ENCODE results near the gene OR2B6.

The OR2B6 gene

GRCh38 chr6:28000351-28001045, 43.5 kb downstream of the OR2B6 start:
- DNase-seq (ENCODE audit: low spot score), result no peak

GRCh38 chr6:28001351-28001750, 44.3 kb downstream of the OR2B6 start:
- no peak for DNase-seq (ENCODE audit: low spot score)

- DNase-seq (ENCODE audit: low spot score), result no peak
Measured at GRCh38 chr6:28001751-28002150, 44.7 kb downstream of the OR2B6 start.

GRCh38 chr6:28002161-28002560, 45.1 kb downstream of the OR2B6 start:
- DNase-seq (ENCODE audit: low spot score), result no peak

- no peak for DNase-seq (ENCODE audit: low spot score)
Measured at GRCh38 chr6:28003059-28003458, 46.0 kb downstream of the OR2B6 start.

GRCh38 chr6:28003661-28004060, 46.6 kb downstream of the OR2B6 start:
- no peak for DNase-seq (ENCODE audit: low spot score)

- DNase-seq (ENCODE audit: low spot score), result no peak
Measured at GRCh38 chr6:28004350-28005151, 47.5 kb downstream of the OR2B6 start.

GRCh38 chr6:28005152-28005890, 48.3 kb downstream of the OR2B6 start:
- DNase-seq (ENCODE audit: low spot score), result no peak

- no peak for DNase-seq (ENCODE audit: low spot score)
Measured at GRCh38 chr6:28005975-28006374, 48.9 kb downstream of the OR2B6 start.

Measured in cerebellar cortex (tissue), 1 donor.